Astrocyte (in vitro differentiated cells and primary cell): Measurements from ENCODE around the gene ATRNL1. TPM values are rescaled to one million over a fixed set of nuclear protein-coding genes. Genes with fewer than 3 reads are reported as not detected.

Source experiments
- DNase-seq: peaks from one replicate; pipeline ENCODE4 v3.0.0-alpha.2; 2010; ENCODE audit warnings: low read depth
- FAIRE-seq: peaks from 2 replicates; lab custom pipeline; 2011; peaks lifted over from hg19 to GRCh38; lab: Jason Lieb, UNC
- H2AFZ ChIP-seq: 2 replicates; pipeline ENCODE4 v1.6.0; 2012; ENCODE audit warnings: low read depth, low read length, inconsistent platforms
- H3K27ac ChIP-seq: 2 replicates; pipeline ENCODE4 v1.5.1; 2011; ENCODE audit warnings: low read depth, low read length, inconsistent platforms
- H3K27me3 ChIP-seq: 2 replicates; pipeline ENCODE4 v1.6.0; 2011; ENCODE audit warnings: low read length, inconsistent platforms; ENCODE audit not compliant: insufficient read depth
- H3K36me3 ChIP-seq: 2 replicates; pipeline ENCODE4 v1.5.1; 2011; ENCODE audit warnings: low read length, inconsistent platforms; ENCODE audit not compliant: insufficient read depth
- H3K4me1 ChIP-seq: 2 replicates; pipeline ENCODE4 v1.5.1; 2011; ENCODE audit warnings: low read length, inconsistent platforms; ENCODE audit not compliant: insufficient read depth
- H3K4me2 ChIP-seq: 2 replicates; pipeline ENCODE4 v1.6.0; 2012; ENCODE audit warnings: low read length, inconsistent platforms
- H3K4me3 ChIP-seq: 2 replicates; pipeline ENCODE4 v1.5.1; 2011; ENCODE audit warnings: low read depth, mild to moderate bottlenecking, low read length, inconsistent platforms; ENCODE audit not compliant: insufficient read depth
- H3K79me2 ChIP-seq: 2 replicates; pipeline ENCODE4 v1.6.0; 2012; ENCODE audit warnings: mild to moderate bottlenecking, low read length, inconsistent platforms; ENCODE audit not compliant: insufficient read depth
- H3K9ac ChIP-seq: 2 replicates; pipeline ENCODE4 v1.6.0; 2012; ENCODE audit warnings: mild to moderate bottlenecking, low read length, inconsistent platforms
- H3K9me3 ChIP-seq: 2 replicates; pipeline ENCODE4 v1.5.1; 2012; ENCODE audit warnings: low read depth, mild to moderate bottlenecking, low read length, inconsistent platforms; ENCODE audit not compliant: insufficient read depth
- H4K20me1 ChIP-seq: 2 replicates; pipeline ENCODE4 v1.6.0; 2012; ENCODE audit warnings: low read length, inconsistent platforms; ENCODE audit not compliant: insufficient read depth
- H3K27ac Mint-ChIP-seq: one replicate; pipeline ENCODE4 v1.8.0; 2021; ENCODE audit warnings: mild to moderate bottlenecking, mixed read lengths; ENCODE audit not compliant: unreplicated experiment
- H3K27me3 Mint-ChIP-seq: one replicate; pipeline ENCODE4 v1.8.0; 2021; ENCODE audit warnings: low read depth, mixed read lengths; ENCODE audit not compliant: unreplicated experiment
- H3K36me3 Mint-ChIP-seq: one replicate; pipeline ENCODE4 v1.8.0; 2021; ENCODE audit warnings: low read depth, mixed read lengths; ENCODE audit not compliant: unreplicated experiment
- H3K4me1 Mint-ChIP-seq: one replicate; pipeline ENCODE4 v1.8.0; 2021; ENCODE audit warnings: low read depth, mixed read lengths; ENCODE audit not compliant: unreplicated experiment
- H3K4me3 Mint-ChIP-seq: one replicate; pipeline ENCODE4 v1.8.0; 2021; ENCODE audit warnings: mild to moderate bottlenecking, moderate library complexity, mixed read lengths; ENCODE audit not compliant: unreplicated experiment
- H3K9me3 Mint-ChIP-seq: one replicate; pipeline ENCODE4 v1.8.0; 2021; ENCODE audit warnings: mild to moderate bottlenecking, mixed read lengths; ENCODE audit not compliant: unreplicated experiment
- EZH2 ChIP-seq: IDR thresholded peaks from 2 replicates; pipeline ENCODE4 v1.6.1; 2012; ENCODE audit warnings: mild to moderate bottlenecking, low read length, inconsistent platforms; ENCODE audit not compliant: insufficient read depth
- total RNA-seq: library from RNA; stranded (reverse); gene quantifications from 2 replicates; pipeline ENCODE4 v1.2.1, GENCODE V29; 2021
- TF ChIP-seq, protein P1 (sequence below): IDR thresholded peaks from 2 replicates; pipeline ENCODE4 v1.5.1; 2011; ENCODE audit warnings: low read depth, mild to moderate bottlenecking, inconsistent platforms, low read length, moderate library complexity; ENCODE audit not compliant: insufficient read depth

Gene ATRNL1
- total RNA-seq, 1 donor from 2014 or later = 17.5 TPM

DNA sequence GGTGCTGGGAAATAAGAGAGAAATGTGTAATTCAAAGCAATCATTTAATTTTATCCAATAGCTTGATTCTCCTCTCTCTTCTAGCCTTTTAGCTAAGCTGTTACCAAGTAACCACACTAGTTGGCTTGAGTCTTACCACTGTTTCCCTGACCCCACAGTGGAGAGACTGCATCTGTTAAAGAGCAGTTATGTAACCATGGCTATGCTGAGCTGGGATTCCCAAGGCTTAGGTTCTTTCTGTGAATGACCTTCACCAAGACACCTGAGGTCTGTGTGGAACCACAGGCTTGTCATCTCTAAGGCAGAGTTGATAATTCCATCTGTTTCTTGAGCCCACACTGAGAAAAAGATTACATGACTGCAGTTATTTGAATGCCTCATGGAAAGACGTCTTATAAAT lies 47.7 kb upstream of the ATRNL1 start:
- H2AFZ ChIP-seq = no peak overlapping the region
- H3K9ac ChIP-seq = no peak overlapping the region
- no peak overlapping the region for H3K4me3 ChIP-seq
- H3K79me2 ChIP-seq = no peaks in the 10 kb centered on the region
- no peak overlapping the region for H3K27ac Mint-ChIP-seq
- H3K9me3 Mint-ChIP-seq = no peaks in the 10 kb centered on the region
- H3K36me3 Mint-ChIP-seq = peaks cover 2% of the 10 kb centered on the region
- FAIRE-seq = no peak
- no peaks in the 10 kb centered on the region for H3K27me3 ChIP-seq
- H3K9me3 ChIP-seq = no peaks in the 10 kb centered on the region
- no peaks in the 10 kb centered on the region for H3K27me3 Mint-ChIP-seq
- no peak overlapping the region for H3K4me3 Mint-ChIP-seq
- H4K20me1 ChIP-seq = no peaks in the 10 kb centered on the region
- no peak overlapping the region for H3K27ac ChIP-seq
- peak; percentile 6 for DNase-seq
- H3K4me1 Mint-ChIP-seq = peaks cover 17% of the 10 kb centered on the region
- no peak for TF ChIP-seq EZH2
- TF ChIP-seq, protein P1, sequence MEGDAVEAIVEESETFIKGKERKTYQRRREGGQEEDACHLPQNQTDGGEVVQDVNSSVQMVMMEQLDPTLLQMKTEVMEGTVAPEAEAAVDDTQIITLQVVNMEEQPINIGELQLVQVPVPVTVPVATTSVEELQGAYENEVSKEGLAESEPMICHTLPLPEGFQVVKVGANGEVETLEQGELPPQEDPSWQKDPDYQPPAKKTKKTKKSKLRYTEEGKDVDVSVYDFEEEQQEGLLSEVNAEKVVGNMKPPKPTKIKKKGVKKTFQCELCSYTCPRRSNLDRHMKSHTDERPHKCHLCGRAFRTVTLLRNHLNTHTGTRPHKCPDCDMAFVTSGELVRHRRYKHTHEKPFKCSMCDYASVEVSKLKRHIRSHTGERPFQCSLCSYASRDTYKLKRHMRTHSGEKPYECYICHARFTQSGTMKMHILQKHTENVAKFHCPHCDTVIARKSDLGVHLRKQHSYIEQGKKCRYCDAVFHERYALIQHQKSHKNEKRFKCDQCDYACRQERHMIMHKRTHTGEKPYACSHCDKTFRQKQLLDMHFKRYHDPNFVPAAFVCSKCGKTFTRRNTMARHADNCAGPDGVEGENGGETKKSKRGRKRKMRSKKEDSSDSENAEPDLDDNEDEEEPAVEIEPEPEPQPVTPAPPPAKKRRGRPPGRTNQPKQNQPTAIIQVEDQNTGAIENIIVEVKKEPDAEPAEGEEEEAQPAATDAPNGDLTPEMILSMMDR = no peak
- H3K4me1 ChIP-seq = no peaks in the 10 kb centered on the region
- no peaks in the 10 kb centered on the region for H3K36me3 ChIP-seq
- no peak overlapping the region for H3K4me2 ChIP-seq

DNA sequence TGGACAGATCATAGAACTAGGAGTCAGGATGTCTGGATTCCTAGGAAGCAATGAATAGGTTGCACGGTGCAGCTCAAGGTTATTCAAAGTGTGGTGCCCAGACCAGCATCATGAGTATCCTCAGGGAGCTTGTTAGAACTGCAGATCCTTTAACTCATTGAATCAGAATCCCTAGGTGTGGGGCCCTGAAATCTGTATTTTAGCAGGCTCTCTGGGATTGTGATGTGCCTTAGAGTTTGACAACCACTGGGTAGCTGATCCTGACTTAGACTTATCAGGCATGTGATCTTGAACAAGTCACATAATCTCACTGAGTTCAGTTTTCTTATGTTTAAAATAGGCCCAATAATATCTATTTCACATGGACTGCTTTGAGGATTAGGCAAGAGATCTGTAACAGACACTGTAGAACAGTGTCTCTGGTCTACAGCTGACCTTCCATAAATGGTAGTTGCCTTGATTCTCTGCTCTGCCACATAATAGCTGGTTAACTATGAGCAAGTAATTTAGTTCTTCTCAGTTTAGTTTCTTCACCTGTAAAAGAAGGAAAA lies 46.4 kb upstream of the ATRNL1 start:
- no peaks in the 10 kb centered on the region for H3K27me3 Mint-ChIP-seq
- no peaks in the 10 kb centered on the region for H3K36me3 ChIP-seq
- H3K4me3 Mint-ChIP-seq = no peak overlapping the region
- H3K4me3 ChIP-seq = no peak overlapping the region
- no peak overlapping the region for H3K27ac ChIP-seq
- DNase-seq (no peak), FAIRE-seq (no peak)
- no peak overlapping the region for H3K4me2 ChIP-seq
- H3K79me2 ChIP-seq = no peaks in the 10 kb centered on the region
- no peaks in the 10 kb centered on the region for H3K4me1 ChIP-seq
- H3K9ac ChIP-seq = no peak overlapping the region
- H3K27me3 ChIP-seq = no peaks in the 10 kb centered on the region
- no peaks in the 10 kb centered on the region for H3K9me3 Mint-ChIP-seq
- no peak for TF ChIP-seq EZH2
- TF ChIP-seq, protein P1 = no peak
- no peaks in the 10 kb centered on the region for H3K36me3 Mint-ChIP-seq
- no peaks in the 10 kb centered on the region for H4K20me1 ChIP-seq
- peaks cover 27% of the 10 kb centered on the region for H3K4me1 Mint-ChIP-seq
- no peaks in the 10 kb centered on the region for H3K9me3 ChIP-seq
- no peak overlapping the region for H2AFZ ChIP-seq
- no peak overlapping the region for H3K27ac Mint-ChIP-seq

DNA sequence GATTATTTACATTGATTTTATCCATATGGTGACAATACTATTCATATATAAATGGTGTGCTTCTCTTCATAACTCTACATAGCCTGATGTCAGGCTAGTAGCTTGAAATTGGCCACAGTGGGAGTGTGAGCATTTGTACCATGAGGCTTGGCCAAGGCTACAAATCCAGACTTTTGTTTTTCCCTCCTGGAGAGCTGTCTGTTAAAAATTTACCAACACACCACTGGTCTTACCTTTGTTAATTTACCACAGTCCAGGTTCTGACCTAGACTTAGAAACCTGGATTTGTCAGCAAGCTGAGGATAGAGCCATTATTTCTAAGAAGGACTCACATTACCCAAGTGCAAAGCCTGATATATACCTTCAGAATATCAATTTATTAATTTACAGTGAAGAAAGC lies 45.5 kb upstream of the ATRNL1 start:
- Mint-ChIP-seq H3K36me3 (no peaks in the 10 kb centered on the region), H3K4me3 (no peak overlapping the region), H3K4me1 (peaks cover 32% of the 10 kb centered on the region), H3K27me3 (no peaks in the 10 kb centered on the region), H3K9me3 (no peaks in the 10 kb centered on the region), H3K27ac (no peak overlapping the region)
- Histone ChIP-seq H3K27ac (no peak overlapping the region), H3K79me2 (no peaks in the 10 kb centered on the region), H2AFZ (no peak overlapping the region), H3K36me3 (no peaks in the 10 kb centered on the region), H3K4me2 (no peak overlapping the region), H3K27me3 (no peaks in the 10 kb centered on the region), H3K9ac (no peak overlapping the region), H3K4me3 (no peak overlapping the region), H3K9me3 (no peaks in the 10 kb centered on the region), H3K4me1 (no peaks in the 10 kb centered on the region), H4K20me1 (no peaks in the 10 kb centered on the region)
- FAIRE-seq (no peak), DNase-seq (no peak)
- TF ChIP-seq, protein P1 = no peak
- no peak for TF ChIP-seq EZH2
